Activated naive CD4-positive, alpha-beta T cell treated with anti-CD3 and anti-CD28 coated beads, Interleukin-2, amount 10 ng/mL, durations not matched to agents 7 days and 5 days (primary cell): ENCODE results near the gene ZNF665.

Experiments used
- CTCF ChIA-PET: fragments of 350-600 bp; sonication (Branson Sonifier 250); formaldehyde crosslinking; loops from one replicate; lab custom pipeline; 2021; ENCODE audit warnings: antibody characterized with exemption; lab: Charles Lee
- DNase-seq: peaks from one replicate; pipeline ENCODE4 v3.0.0-alpha.2; 2020
- H3K27ac Mint-ChIP-seq: one replicate; pipeline ENCODE4 v1.8.0; 2021; ENCODE audit warnings: mild to moderate bottlenecking, moderate library complexity, mixed read lengths
- H3K27me3 Mint-ChIP-seq: one replicate; pipeline ENCODE4 v1.8.0; 2021; ENCODE audit warnings: mild to moderate bottlenecking, mixed read lengths
- H3K36me3 Mint-ChIP-seq: one replicate; pipeline ENCODE4 v1.8.0; 2021; ENCODE audit warnings: mixed read lengths
- H3K4me1 Mint-ChIP-seq: one replicate; pipeline ENCODE4 v1.8.0; 2021; ENCODE audit warnings: mixed read lengths
- H3K4me3 Mint-ChIP-seq: one replicate; pipeline ENCODE4 v1.8.0; 2021; ENCODE audit warnings: mild to moderate bottlenecking, moderate library complexity, mixed read lengths
- H3K9me3 Mint-ChIP-seq: one replicate; pipeline ENCODE4 v1.8.0; 2021; ENCODE audit warnings: mixed read lengths

ZNF665 gene

GRCh38 chr19:53183146-53183764 lies 9.9 kb downstream of the ZNF665 start:
- Mint-ChIP-seq H3K4me3 (no peak overlapping the region), H3K36me3 (peaks cover 32% of the 10 kb centered on the region), H3K4me1 (no peaks in the 10 kb centered on the region), H3K27me3 (no peaks in the 10 kb centered on the region), H3K9me3 (peaks cover 21% of the 10 kb centered on the region), H3K27ac (no peak overlapping the region)
- CTCF ChIA-PET = no interaction called here
- DNase-seq = no peak

DNA sequence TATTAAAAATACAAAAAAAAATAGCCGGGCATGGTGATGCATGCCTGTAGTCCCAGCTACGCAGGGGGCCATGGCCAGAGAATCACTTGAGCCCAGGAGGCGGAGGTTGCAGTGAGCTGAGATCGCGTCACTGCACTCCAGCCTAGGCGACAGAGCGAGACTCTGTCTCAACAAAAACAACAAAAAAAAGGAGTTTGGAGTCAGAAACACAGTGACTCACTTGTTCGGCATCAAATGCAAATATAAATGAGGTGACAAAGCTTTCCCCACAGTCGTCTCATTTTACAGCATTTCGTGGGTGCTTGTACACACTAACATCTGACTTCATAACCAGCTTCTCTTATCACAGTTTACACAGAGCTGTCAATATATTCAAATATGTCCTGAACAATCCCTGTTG lies 11.0 kb downstream of the ZNF665 start:
- Mint-ChIP-seq H3K36me3 (peaks cover 37% of the 10 kb centered on the region), H3K27ac (no peak overlapping the region), H3K4me3 (no peak overlapping the region), H3K4me1 (no peaks in the 10 kb centered on the region), H3K9me3 (peaks cover 29% of the 10 kb centered on the region), H3K27me3 (no peaks in the 10 kb centered on the region)
- DNase-seq = no peak
- CTCF ChIA-PET = no interaction called here

DNA sequence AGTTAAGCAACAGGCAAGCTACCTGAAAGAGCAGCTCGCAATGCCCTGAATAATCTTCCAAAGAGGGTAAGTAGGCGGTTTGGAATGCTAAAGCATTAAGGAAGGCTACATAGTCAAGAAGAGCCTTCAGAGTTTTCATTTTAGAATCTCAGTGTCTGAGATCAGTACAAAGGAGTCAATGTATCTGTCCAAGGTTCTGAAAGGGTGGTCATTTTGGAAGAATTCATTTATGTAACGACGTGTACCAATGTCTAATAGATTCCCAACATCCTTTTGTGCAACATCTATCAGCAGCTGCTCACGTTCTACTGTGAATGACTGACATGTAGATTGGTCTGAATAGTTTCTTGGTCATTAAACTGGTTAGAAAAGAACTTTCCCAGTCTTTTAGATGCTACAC lies 15.2 kb downstream of the ZNF665 start:
- no peak overlapping the region for H3K4me3 Mint-ChIP-seq
- no peaks in the 10 kb centered on the region for H3K27me3 Mint-ChIP-seq
- H3K4me1 Mint-ChIP-seq = no peaks in the 10 kb centered on the region
- H3K9me3 Mint-ChIP-seq = peaks cover 41% of the 10 kb centered on the region
- DNase-seq = no peak
- no peak overlapping the region for H3K27ac Mint-ChIP-seq
- peaks cover 29% of the 10 kb centered on the region for H3K36me3 Mint-ChIP-seq
- CTCF ChIA-PET = interaction anchor here (0.6 kb wide), 1 partner anchor 15 kb away, joined by 3 read pairs; no protein-coding TSS in a partner anchor

- DNase-seq = no peak
- Mint-ChIP-seq H3K9me3 (peaks cover 50% of the 10 kb centered on the region), H3K4me3 (no peak overlapping the region), H3K4me1 (no peaks in the 10 kb centered on the region), H3K36me3 (peaks cover 13% of the 10 kb centered on the region), H3K27me3 (no peaks in the 10 kb centered on the region), H3K27ac (no peak overlapping the region)
- CTCF ChIA-PET = no interaction called here
Measured at GRCh38 chr19:53172889-53173288, 20.3 kb downstream of the ZNF665 start.

GRCh38 chr19:53165691-53166091 lies 27.5 kb downstream of the ZNF665 start:
- Mint-ChIP-seq H3K9me3 (peaks cover 52% of the 10 kb centered on the region), H3K36me3 (peaks cover 10% of the 10 kb centered on the region), H3K27me3 (no peaks in the 10 kb centered on the region), H3K27ac (no peak overlapping the region), H3K4me1 (no peaks in the 10 kb centered on the region), H3K4me3 (no peak overlapping the region)
- no peak for DNase-seq
- CTCF ChIA-PET = no interaction called here

GRCh38 chr19:53161123-53161522 lies 32.0 kb downstream of the ZNF665 start:
- no peak overlapping the region for H3K27ac Mint-ChIP-seq
- peaks cover 52% of the 10 kb centered on the region for H3K9me3 Mint-ChIP-seq
- H3K4me3 Mint-ChIP-seq = no peak overlapping the region
- CTCF ChIA-PET = no interaction called here
- no peak for DNase-seq
- peaks cover 24% of the 10 kb centered on the region for H3K4me1 Mint-ChIP-seq
- H3K36me3 Mint-ChIP-seq = peaks cover 24% of the 10 kb centered on the region
- no peaks in the 10 kb centered on the region for H3K27me3 Mint-ChIP-seq

DNA sequence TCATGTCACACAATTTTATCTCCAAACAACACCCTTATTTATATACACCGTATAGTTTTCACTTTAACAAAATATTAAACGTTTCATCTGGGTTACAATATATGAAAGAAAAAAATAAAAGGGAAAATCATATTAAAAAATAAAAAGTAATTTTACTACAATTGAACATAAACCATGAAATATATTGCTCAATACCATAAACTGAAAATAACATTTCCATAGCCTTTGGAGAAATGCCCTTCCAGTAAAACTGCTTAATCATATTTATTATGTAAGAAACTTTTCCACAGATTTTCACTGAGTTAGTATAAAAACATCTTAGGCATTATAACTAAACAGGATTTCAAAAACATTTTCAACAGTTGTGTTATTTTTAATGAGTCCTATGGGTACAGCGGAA lies 32.8 kb downstream of the ZNF665 start:
- Mint-ChIP-seq H3K4me3 (no peak overlapping the region), H3K27me3 (no peaks in the 10 kb centered on the region), H3K9me3 (peaks cover 50% of the 10 kb centered on the region), H3K36me3 (peaks cover 24% of the 10 kb centered on the region), H3K4me1 (peaks cover 24% of the 10 kb centered on the region), H3K27ac (no peak overlapping the region)
- no peak for DNase-seq
- CTCF ChIA-PET = no interaction called here

DNA sequence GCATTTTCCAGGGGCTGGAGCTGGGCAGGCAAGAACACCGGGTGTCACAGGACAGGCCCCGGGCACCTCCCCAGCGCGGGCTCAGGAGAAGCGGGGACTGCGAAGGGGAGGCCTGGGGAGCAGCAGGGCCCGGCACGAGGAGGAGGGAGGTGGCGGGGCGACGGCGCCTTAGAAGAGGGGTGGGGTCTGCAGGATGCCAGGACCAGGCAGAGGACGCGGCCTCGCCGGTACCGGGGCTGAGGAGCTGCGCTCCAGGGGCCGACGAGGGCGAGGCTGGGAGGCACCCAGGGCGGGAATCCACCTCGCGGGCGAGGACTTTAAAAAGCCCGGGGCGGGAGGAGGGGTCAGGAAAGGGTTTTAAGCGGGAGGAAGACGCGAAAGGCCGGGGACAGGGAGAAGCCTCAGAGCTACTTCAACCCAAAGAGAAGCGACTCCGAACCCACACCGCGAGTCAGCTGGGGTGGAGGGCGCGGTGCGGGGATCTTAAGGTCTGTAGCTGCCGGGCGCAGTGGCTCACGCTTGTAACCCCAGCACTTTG lies 35.0 kb downstream of the ZNF665 start:
- Mint-ChIP-seq H3K9me3 (peaks cover 49% of the 10 kb centered on the region), H3K36me3 (peaks cover 45% of the 10 kb centered on the region), H3K27ac (peak overlapping the region; percentile 90), H3K27me3 (no peaks in the 10 kb centered on the region), H3K4me3 (peak overlapping the region; percentile 83), H3K4me1 (peaks cover 24% of the 10 kb centered on the region)
- CTCF ChIA-PET = interaction anchor here (0.9 kb wide), 1 partner anchor 17 kb away, joined by 3 read pairs; no protein-coding TSS in a partner anchor
- DNase-seq = peak; percentile 57

- CTCF ChIA-PET = no interaction called here
- peaks cover 49% of the 10 kb centered on the region for H3K36me3 Mint-ChIP-seq
Measured at GRCh38 chr19:53157626-53158025, 35.5 kb downstream of the ZNF665 start.

GRCh38 chr19:53156850-53157249 lies 36.3 kb downstream of the ZNF665 start:
- H3K36me3 Mint-ChIP-seq = peaks cover 54% of the 10 kb centered on the region
- CTCF ChIA-PET = no interaction called here
- no peak for DNase-seq
- no peaks in the 10 kb centered on the region for H3K27me3 Mint-ChIP-seq
- peak overlapping the region; percentile 83 for H3K4me3 Mint-ChIP-seq
- peaks cover 24% of the 10 kb centered on the region for H3K4me1 Mint-ChIP-seq
- H3K27ac Mint-ChIP-seq = peak overlapping the region; percentile 26
- H3K9me3 Mint-ChIP-seq = peaks cover 53% of the 10 kb centered on the region

More at GRCh38 chr19:53157626-53158025, 35.5 kb downstream of the ZNF665 start:
- H3K9me3 Mint-ChIP-seq = peaks cover 51% of the 10 kb centered on the region
- peak overlapping the region; percentile 90 for H3K27ac Mint-ChIP-seq
- H3K4me1 Mint-ChIP-seq = peaks cover 24% of the 10 kb centered on the region
- no peaks in the 10 kb centered on the region for H3K27me3 Mint-ChIP-seq
- H3K4me3 Mint-ChIP-seq = peak overlapping the region; percentile 83
- no peak for DNase-seq

DNA sequence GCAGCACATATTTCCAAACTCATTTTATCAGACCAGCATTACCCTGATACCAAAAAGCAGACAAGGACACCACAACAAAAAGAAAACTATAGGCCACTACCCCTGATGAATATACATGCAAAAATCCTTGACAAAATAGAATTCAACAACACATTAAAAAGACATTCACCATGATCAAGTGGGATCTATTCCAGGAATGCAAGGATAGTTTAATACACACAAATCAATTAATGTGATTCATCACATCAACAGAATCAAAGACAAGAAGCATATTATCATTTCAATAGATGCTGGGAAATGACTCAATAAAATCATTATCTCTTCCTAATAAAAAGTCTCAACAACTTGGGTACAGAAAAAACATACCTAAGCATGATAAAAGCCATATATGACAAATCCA lies 45.5 kb downstream of the ZNF665 start:
- Mint-ChIP-seq H3K27ac (no peak overlapping the region), H3K4me1 (no peaks in the 10 kb centered on the region), H3K9me3 (peaks cover 62% of the 10 kb centered on the region), H3K36me3 (peaks cover 79% of the 10 kb centered on the region), H3K27me3 (no peaks in the 10 kb centered on the region), H3K4me3 (no peak overlapping the region)
- CTCF ChIA-PET = no interaction called here
- no peak for DNase-seq

- CTCF ChIA-PET = no interaction called here
- Mint-ChIP-seq H3K36me3 (peaks cover 48% of the 10 kb centered on the region), H3K4me1 (no peaks in the 10 kb centered on the region), H3K4me3 (no peak overlapping the region), H3K27ac (no peak overlapping the region), H3K9me3 (peaks cover 71% of the 10 kb centered on the region), H3K27me3 (no peaks in the 10 kb centered on the region)
- DNase-seq = no peak
Measured at GRCh38 chr19:53140351-53140750, 52.8 kb downstream of the ZNF665 start.

GRCh38 chr19:53136432-53136831 lies 56.7 kb downstream of the ZNF665 start:
- Mint-ChIP-seq H3K27me3 (peaks cover 12% of the 10 kb centered on the region), H3K4me1 (peaks cover 6% of the 10 kb centered on the region), H3K36me3 (peaks cover 23% of the 10 kb centered on the region), H3K4me3 (no peak overlapping the region), H3K9me3 (peaks cover 67% of the 10 kb centered on the region), H3K27ac (no peak overlapping the region)
- CTCF ChIA-PET = no interaction called here
- DNase-seq = no peak

GRCh38 chr19:53132141-53132991 lies 60.8 kb downstream of the ZNF665 start, which contains the start of gene ZNF415:
ZNF415 (minus strand) TSS chr19:53132910; CDS start chr19:53122676, 10,234 bp downstream.
- no peak within 1 kb of the TSS for H3K27ac Mint-ChIP-seq
- peaks cover 13% of the 10 kb centered on the region for H3K27me3 Mint-ChIP-seq

More at GRCh38 chr19:53132141-53132991, 60.8 kb downstream of the ZNF665 start, which contains the start of gene ZNF415:
- Mint-ChIP-seq H3K4me1 (peaks cover 6% of the 10 kb centered on the region), H3K4me3 (peak within 1 kb of the TSS; percentile 55), H3K36me3 (peaks cover 11% of the 10 kb centered on the region), H3K9me3 (peaks cover 54% of the 10 kb centered on the region)
- DNase-seq = peak; percentile 57
- CTCF ChIA-PET = no interaction called here
